Measurements from ENCODE around the gene KERA. TPM values are rescaled to one million over a fixed set of nuclear protein-coding genes. Genes with fewer than 3 reads are reported as not detected.

The KERA gene
- total and polyA plus RNA-seq, 2 donors (not counting 1 experiment from before 2014, with no cell fraction given), result not detected

GRCh38 chr12:91043408-91043807 lies 14.4 kb downstream of the KERA start:
- Histone ChIP-seq H3K79me2 (ENCODE audit: control insufficient read depth, insufficient read depth, low read length) (no peaks in the 10 kb centered on the region), H3K9ac (ENCODE audit: low read length) (no peak overlapping the region), H4K20me1 (ENCODE audit: control insufficient read depth, insufficient read depth, low read length, poor library complexity, severe bottlenecking) (no peaks in the 10 kb centered on the region), H3K4me2 (replicated peaks; ENCODE audit: low read depth, low read length, poor library complexity, severe bottlenecking) (no peak overlapping the region), H2AFZ (ENCODE audit: insufficient read depth, low read depth, low read length, poor library complexity, severe bottlenecking) (no peak overlapping the region), H3K36me3 (replicated peaks in 1 of 2; ENCODE audit: control extremely low read depth in 1 of 2, control insufficient read depth in 1 of 2, extremely low read depth in 1 of 2, insufficient read depth in 2 of 2, low read length in 1 of 2) (no peaks in the 10 kb centered on the region), H3K27me3 (replicated peaks in 1 of 4; ENCODE audit: control extremely low read depth in 1 of 4, control insufficient read depth in 3 of 4, insufficient read depth in 4 of 4, low read length in 3 of 4) (no peaks in the 10 kb centered on the region), H3K4me1 (ENCODE audit: control insufficient read depth in 2 of 2, insufficient read depth in 2 of 2, low read length in 2 of 2) (no peaks in the 10 kb centered on the region), H3K4me3 (ENCODE audit: control extremely low read depth in 1 of 5, extremely low read depth in 1 of 5, insufficient read depth in 1 of 5, low read depth in 2 of 5, low read length in 4 of 5) (no peak overlapping the region), H3K27ac (ENCODE audit: low read length in 2 of 2) (no peak overlapping the region), H3K9me3 (ENCODE audit: control extremely low read depth in 1 of 3, control insufficient read depth in 2 of 3, insufficient read depth in 1 of 3, low read length in 2 of 3) (no peaks in the 10 kb centered on the region)
- Mint-ChIP-seq H3K27me3 (no peaks in the 10 kb centered on the region), H3K4me1 (no peaks in the 10 kb centered on the region), H3K9me3 (ENCODE audit: insufficient read depth) (no peaks in the 10 kb centered on the region), H3K27ac (no peak overlapping the region), H3K4me3 (no peak overlapping the region)
- DNase-seq (no peak), ATAC-seq (ENCODE audit: low read depth) (no peak)
- WGBS (ENCODE audit: insufficient coverage), result 84% methylated on average over 2 of the region's 4 CpGs
- ChIA-PET CTCF (no interaction called here), POLR2A (no interaction called here)
- TF ChIP-seq, protein P1, sequence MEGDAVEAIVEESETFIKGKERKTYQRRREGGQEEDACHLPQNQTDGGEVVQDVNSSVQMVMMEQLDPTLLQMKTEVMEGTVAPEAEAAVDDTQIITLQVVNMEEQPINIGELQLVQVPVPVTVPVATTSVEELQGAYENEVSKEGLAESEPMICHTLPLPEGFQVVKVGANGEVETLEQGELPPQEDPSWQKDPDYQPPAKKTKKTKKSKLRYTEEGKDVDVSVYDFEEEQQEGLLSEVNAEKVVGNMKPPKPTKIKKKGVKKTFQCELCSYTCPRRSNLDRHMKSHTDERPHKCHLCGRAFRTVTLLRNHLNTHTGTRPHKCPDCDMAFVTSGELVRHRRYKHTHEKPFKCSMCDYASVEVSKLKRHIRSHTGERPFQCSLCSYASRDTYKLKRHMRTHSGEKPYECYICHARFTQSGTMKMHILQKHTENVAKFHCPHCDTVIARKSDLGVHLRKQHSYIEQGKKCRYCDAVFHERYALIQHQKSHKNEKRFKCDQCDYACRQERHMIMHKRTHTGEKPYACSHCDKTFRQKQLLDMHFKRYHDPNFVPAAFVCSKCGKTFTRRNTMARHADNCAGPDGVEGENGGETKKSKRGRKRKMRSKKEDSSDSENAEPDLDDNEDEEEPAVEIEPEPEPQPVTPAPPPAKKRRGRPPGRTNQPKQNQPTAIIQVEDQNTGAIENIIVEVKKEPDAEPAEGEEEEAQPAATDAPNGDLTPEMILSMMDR (IDR thresholded peaks at IDR 0.05), result no peak
- no peak for TF ChIP-seq EZH2 (IDR thresholded peaks at IDR 0.05; ENCODE audit: borderline replicate concordance, insufficient read depth, low read depth, low read length, poor library complexity, severe bottlenecking)
- intact Hi-C loops (cut with micrococcal nuclease), result no loop called here

DNA sequence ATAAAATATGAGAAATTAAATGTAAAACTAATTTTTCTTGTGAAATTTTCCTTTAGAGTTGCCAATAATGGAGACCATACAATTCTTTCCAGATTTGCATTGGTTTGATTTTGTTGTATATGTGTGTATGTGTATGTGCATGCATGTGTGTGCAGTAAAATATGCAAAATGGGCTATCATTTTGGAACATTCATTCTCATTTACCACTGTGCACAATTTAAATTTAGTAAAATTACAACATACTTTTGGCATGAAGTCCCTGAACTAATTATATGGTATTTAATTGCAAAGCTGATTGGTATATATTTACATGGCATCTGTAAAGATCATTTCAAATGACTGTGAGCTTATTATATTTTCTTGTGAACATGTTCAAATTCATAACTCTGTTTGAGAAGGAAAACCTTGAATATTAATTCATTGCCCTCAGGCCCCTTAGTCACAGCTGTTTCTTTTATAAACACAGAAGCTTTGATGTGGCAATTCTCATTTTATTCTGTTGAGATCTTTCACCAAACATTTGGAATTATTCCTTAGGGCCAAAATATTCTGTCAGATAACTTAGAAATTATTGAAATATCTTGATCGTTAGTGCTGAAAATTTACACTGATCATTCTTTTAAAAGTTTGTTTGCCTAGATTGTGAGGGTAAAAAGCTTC lies 17.6 kb downstream of the KERA start:
- ChIA-PET POLR2A (no interaction called here), CTCF (no interaction called here)
- Histone ChIP-seq H3K4me2 (replicated peaks; ENCODE audit: low read depth, low read length, poor library complexity, severe bottlenecking) (no peak overlapping the region), H3K9me3 (ENCODE audit: control extremely low read depth in 1 of 3, control insufficient read depth in 2 of 3, insufficient read depth in 1 of 3, low read length in 2 of 3) (no peaks in the 10 kb centered on the region), H3K4me1 (ENCODE audit: control insufficient read depth in 2 of 2, insufficient read depth in 2 of 2, low read length in 2 of 2) (no peaks in the 10 kb centered on the region), H3K27me3 (replicated peaks in 1 of 4; ENCODE audit: control extremely low read depth in 1 of 4, control insufficient read depth in 3 of 4, insufficient read depth in 4 of 4, low read length in 3 of 4) (no peaks in the 10 kb centered on the region), H3K9ac (ENCODE audit: low read length) (no peak overlapping the region), H3K4me3 (ENCODE audit: control extremely low read depth in 1 of 5, extremely low read depth in 1 of 5, insufficient read depth in 1 of 5, low read depth in 2 of 5, low read length in 4 of 5) (no peak overlapping the region), H2AFZ (ENCODE audit: insufficient read depth, low read depth, low read length, poor library complexity, severe bottlenecking) (no peak overlapping the region), H3K27ac (ENCODE audit: low read length in 2 of 2) (no peak overlapping the region), H3K36me3 (replicated peaks in 1 of 2; ENCODE audit: control extremely low read depth in 1 of 2, control insufficient read depth in 1 of 2, extremely low read depth in 1 of 2, insufficient read depth in 2 of 2, low read length in 1 of 2) (no peaks in the 10 kb centered on the region), H3K79me2 (ENCODE audit: control insufficient read depth, insufficient read depth, low read length) (no peaks in the 10 kb centered on the region), H4K20me1 (ENCODE audit: control insufficient read depth, insufficient read depth, low read length, poor library complexity, severe bottlenecking) (no peaks in the 10 kb centered on the region)
- Mint-ChIP-seq H3K4me3 (no peak overlapping the region), H3K9me3 (ENCODE audit: insufficient read depth) (no peaks in the 10 kb centered on the region), H3K4me1 (no peaks in the 10 kb centered on the region), H3K27ac (no peak overlapping the region), H3K27me3 (no peaks in the 10 kb centered on the region)
- intact Hi-C loops (cut with micrococcal nuclease), result no loop called here
- no peak for TF ChIP-seq EZH2 (IDR thresholded peaks at IDR 0.05; ENCODE audit: borderline replicate concordance, insufficient read depth, low read depth, low read length, poor library complexity, severe bottlenecking)
- TF ChIP-seq, protein P1 (IDR thresholded peaks at IDR 0.05), result no peak
- DNase-seq (no peak), ATAC-seq (ENCODE audit: low read depth) (no peak)
- WGBS (ENCODE audit: insufficient coverage), result no CpG with 5 or more reads among the region's 1 CpG
